Ectodermal cell (in vitro differentiated cells): Measurements from ENCODE around the gene OSMR.

Experiments used
- H3K27ac ChIP-seq: 2 replicates; pipeline ENCODE4 v1.7.0; 2013; ENCODE audit warnings: mild to moderate bottlenecking, low read depth, low read length; ENCODE audit not compliant: insufficient read depth, poor library complexity, severe bottlenecking
- H3K27me3 ChIP-seq: 2 replicates; pipeline ENCODE4 v1.7.0; 2013; ENCODE audit warnings: mild to moderate bottlenecking, low read length; ENCODE audit not compliant: insufficient read depth, control insufficient read depth, poor library complexity, severe bottlenecking
- H3K36me3 ChIP-seq: one replicate; pipeline ENCODE4 v1.7.0; 2013; ENCODE audit warnings: low read length; ENCODE audit not compliant: control insufficient read depth, insufficient read depth
- H3K4me1 ChIP-seq: one replicate; pipeline ENCODE4 v1.7.0; 2013; ENCODE audit warnings: low read length; ENCODE audit not compliant: control insufficient read depth, insufficient read depth
- H3K4me3 ChIP-seq: 2 replicates; pipeline ENCODE4 v1.7.0; 2013; ENCODE audit warnings: low read depth, low read length, control low read depth; ENCODE audit not compliant: insufficient read depth
- H3K9me3 ChIP-seq: 2 replicates; pipeline ENCODE4 v1.7.0; 2013; ENCODE audit warnings: mild to moderate bottlenecking, low read length, moderate library complexity; ENCODE audit not compliant: control insufficient read depth
- WGBS, 2 experiments: methylation state at CpG; one replicate each; pipeline ENCODE4 v1.1.7; 2013; ENCODE audit warnings: missing lambda C conversion rate in 2 of 2; 5-methylcytosine and 5-hydroxymethylcytosine counted together

The OSMR gene

DNA sequence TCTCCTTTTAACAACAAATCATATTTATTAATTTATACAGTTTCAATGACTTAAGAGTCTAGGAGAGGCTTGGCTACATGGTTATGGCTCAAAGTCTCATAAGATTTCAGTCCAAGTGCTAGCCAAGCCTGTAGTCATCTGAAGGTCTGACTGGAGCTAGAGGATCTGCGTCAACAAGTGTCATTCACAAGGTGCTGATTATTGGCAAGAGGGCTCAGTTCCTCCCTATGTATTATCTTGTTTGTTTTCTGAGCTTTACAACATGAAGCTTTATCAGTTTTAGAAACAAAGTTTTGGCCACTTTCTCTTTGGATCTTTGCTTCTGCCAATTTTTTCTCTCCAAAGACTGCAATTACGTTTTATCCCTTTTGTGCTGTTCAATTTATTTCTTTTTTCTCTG, 133.7 kb downstream of the OSMR start:
- 92 to 93% methylated on average over 1 to 2 of the region's 2 CpGs for WGBS, 2 experiments

More for the DNA sequence above, 133.7 kb downstream of the OSMR start:
- H3K27me3 ChIP-seq, result no peaks in the 10 kb centered on the region
- H3K4me3 ChIP-seq, result no peak overlapping the region
- H3K4me1 ChIP-seq, result no peaks in the 10 kb centered on the region
- no peaks in the 10 kb centered on the region for H3K36me3 ChIP-seq
- no peak overlapping the region for H3K27ac ChIP-seq
- no peaks in the 10 kb centered on the region for H3K9me3 ChIP-seq
